Lower leg skin (tissue), 3 donors: ENCODE results near the gene BICDL1.

ENCODE experiments used
- POLR2A ChIP-seq, 2 donors: fragments of 450-650 bp; IDR thresholded peaks; one replicate each; pipeline ENCODE4 v1.6.1; 2016 to 2017; ENCODE audit warnings: antibody characterized with exemption in 2 of 2, mild to moderate bottlenecking in 1 of 2, moderate library complexity in 1 of 2
- TF ChIP-seq, protein P1 (sequence below), 3 donors: fragments of 450-650 bp; IDR thresholded peaks; one replicate each; pipeline ENCODE4 v1.5.1; 2016; ENCODE audit warnings: antibody characterized with exemption in 3 of 3, mild to moderate bottlenecking in 3 of 3, moderate library complexity in 2 of 3

DNA sequence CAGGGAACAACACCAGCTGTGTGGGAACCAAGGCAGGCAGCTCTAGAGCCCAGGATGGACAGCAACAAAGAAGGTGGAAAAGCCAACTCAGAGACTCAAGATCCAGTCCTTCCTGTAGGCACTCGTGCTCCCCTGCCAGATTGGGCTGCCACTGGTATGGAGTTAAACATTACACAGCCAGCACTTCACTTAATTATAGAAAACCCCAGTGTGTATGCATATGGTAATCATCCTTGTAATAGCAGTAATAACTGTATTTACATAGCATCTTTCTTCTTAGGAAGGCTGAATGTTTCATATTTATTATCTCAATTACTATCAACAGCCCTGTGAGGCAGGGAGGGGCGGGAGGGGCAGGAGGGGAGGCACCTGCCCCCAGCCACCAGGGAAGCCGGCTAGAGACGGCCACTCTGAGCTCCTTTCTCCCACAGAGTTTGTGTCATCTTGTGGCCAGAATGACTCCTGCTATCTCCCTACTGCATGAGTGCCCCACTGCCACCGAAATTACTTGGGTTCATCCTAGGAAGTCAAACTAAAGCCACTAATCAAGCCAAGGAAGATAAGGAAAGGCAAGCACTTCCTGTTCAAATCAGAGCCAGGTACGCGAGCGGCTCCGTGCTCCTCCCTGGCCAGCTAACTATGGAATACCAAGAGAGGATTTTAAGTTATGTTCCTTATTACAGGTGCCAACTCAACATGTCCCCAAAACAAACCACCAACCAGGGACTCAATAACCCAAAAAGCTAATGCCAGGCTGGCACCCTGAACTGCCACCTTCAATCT, 143.2 kb downstream of the BICDL1 start:
- TF ChIP-seq, protein P1, sequence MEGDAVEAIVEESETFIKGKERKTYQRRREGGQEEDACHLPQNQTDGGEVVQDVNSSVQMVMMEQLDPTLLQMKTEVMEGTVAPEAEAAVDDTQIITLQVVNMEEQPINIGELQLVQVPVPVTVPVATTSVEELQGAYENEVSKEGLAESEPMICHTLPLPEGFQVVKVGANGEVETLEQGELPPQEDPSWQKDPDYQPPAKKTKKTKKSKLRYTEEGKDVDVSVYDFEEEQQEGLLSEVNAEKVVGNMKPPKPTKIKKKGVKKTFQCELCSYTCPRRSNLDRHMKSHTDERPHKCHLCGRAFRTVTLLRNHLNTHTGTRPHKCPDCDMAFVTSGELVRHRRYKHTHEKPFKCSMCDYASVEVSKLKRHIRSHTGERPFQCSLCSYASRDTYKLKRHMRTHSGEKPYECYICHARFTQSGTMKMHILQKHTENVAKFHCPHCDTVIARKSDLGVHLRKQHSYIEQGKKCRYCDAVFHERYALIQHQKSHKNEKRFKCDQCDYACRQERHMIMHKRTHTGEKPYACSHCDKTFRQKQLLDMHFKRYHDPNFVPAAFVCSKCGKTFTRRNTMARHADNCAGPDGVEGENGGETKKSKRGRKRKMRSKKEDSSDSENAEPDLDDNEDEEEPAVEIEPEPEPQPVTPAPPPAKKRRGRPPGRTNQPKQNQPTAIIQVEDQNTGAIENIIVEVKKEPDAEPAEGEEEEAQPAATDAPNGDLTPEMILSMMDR (IDR thresholded peaks at IDR 0.05) = no peak
- TF ChIP-seq POLR2A (IDR thresholded peaks at IDR 0.05) = no peak
